Stimulated activated CD8-positive, alpha-beta memory T cell treated with anti-CD3 and anti-CD28 coated beads, Interleukin-15, amount 100 ng/mL, for 24 hours (primary cell): Measurements from ENCODE around the gene SPG21.

ENCODE experiments used
- DNase-seq: peaks from one replicate; pipeline ENCODE4 v3.0.0-alpha.2; 2020; ENCODE audit warnings: low read depth

SPG21 gene

GRCh38 chr15:64991536-64992135 lies 1.9 kb upstream of the SPG21 start:
- DNase-seq = no peak

- no peak for DNase-seq
Observed at GRCh38 chr15:64990168-64990470, 405 bp upstream of the SPG21 start.

- no peak for DNase-seq
Observed at GRCh38 chr15:64987136-64987535, 2.6 kb downstream of the SPG21 start.

- no peak for DNase-seq
Observed at GRCh38 chr15:64985366-64986033, 4.2 kb downstream of the SPG21 start.

GRCh38 chr15:64982472-64982871 lies 7.2 kb downstream of the SPG21 start:
- no peak for DNase-seq

- no peak for DNase-seq
Observed at GRCh38 chr15:64981812-64982431, 7.8 kb downstream of the SPG21 start.

- no peak for DNase-seq
Observed at GRCh38 chr15:64979252-64979710, 10.4 kb downstream of the SPG21 start.

GRCh38 chr15:64975390-64975789 lies 14.3 kb downstream of the SPG21 start:
- no peak for DNase-seq

- no peak for DNase-seq
Observed at GRCh38 chr15:64970698-64971097, 19.0 kb downstream of the SPG21 start.

GRCh38 chr15:64969401-64969800 lies 20.3 kb downstream of the SPG21 start:
- DNase-seq = no peak

- DNase-seq = no peak
Observed at GRCh38 chr15:64961013-64961412, 28.7 kb downstream of the SPG21 start.

- DNase-seq = no peak
Observed at GRCh38 chr15:64960153-64960552, 29.6 kb downstream of the SPG21 start.

GRCh38 chr15:64959128-64959527 lies 30.6 kb downstream of the SPG21 start:
- DNase-seq = no peak

GRCh38 chr15:64954395-64954794 lies 35.3 kb downstream of the SPG21 start:
- no peak for DNase-seq

- no peak for DNase-seq
Observed at GRCh38 chr15:64951777-64952418, 37.8 kb downstream of the SPG21 start.

GRCh38 chr15:64950888-64951287 lies 38.8 kb downstream of the SPG21 start:
- no peak for DNase-seq

GRCh38 chr15:64949383-64950186 lies 40.1 kb downstream of the SPG21 start:
- DNase-seq = no peak

- no peak for DNase-seq
Observed at GRCh38 chr15:64948916-64949315, 40.8 kb downstream of the SPG21 start.

GRCh38 chr15:64947211-64947610 lies 42.5 kb downstream of the SPG21 start:
- no peak for DNase-seq

- DNase-seq = no peak
Observed at GRCh38 chr15:64944961-64945360, 44.8 kb downstream of the SPG21 start.

GRCh38 chr15:64943512-64944225 lies 46.0 kb downstream of the SPG21 start:
- no peak for DNase-seq

GRCh38 chr15:64942356-64942755 lies 47.4 kb downstream of the SPG21 start:
- DNase-seq = no peak
